Stimulated activated CD8-positive, alpha-beta memory T cell treated with anti-CD3 and anti-CD28 coated beads, Interleukin-2, amount 100 ng/mL, for 48 hours (primary cell): ENCODE data around the gene NTNG1.

Experiments used
- DNase-seq, 2 donors: peaks; one replicate each; pipeline ENCODE4 v3.0.0-alpha.2; 2020; ENCODE audit warnings: low read depth in 2 of 2

Gene NTNG1

GRCh38 chr1:107454791-107455190 is 314.0 kb downstream of the NTNG1 start:
- no peak for DNase-seq

- no peak for DNase-seq
These were observed 317.1 kb downstream of the NTNG1 start for GRCh38 chr1:107457989-107458388.

- DNase-seq, result no peak
These were observed 318.5 kb downstream of the NTNG1 start for GRCh38 chr1:107459204-107459904.

GRCh38 chr1:107460035-107460434 is 319.2 kb downstream of the NTNG1 start:
- DNase-seq, result no peak

GRCh38 chr1:107464827-107465226 is 324.0 kb downstream of the NTNG1 start:
- DNase-seq, result no peak

- no peak for DNase-seq
These were observed 326.4 kb downstream of the NTNG1 start for GRCh38 chr1:107467286-107467685.

- DNase-seq, result no peak
These were observed 327.0 kb downstream of the NTNG1 start for GRCh38 chr1:107467811-107468210.

- DNase-seq, result no peak
These were observed 332.2 kb downstream of the NTNG1 start for GRCh38 chr1:107473065-107473464.

- no peak for DNase-seq
These were observed 334.2 kb downstream of the NTNG1 start for GRCh38 chr1:107474877-107475612.

GRCh38 chr1:107477233-107477632 is 336.4 kb downstream of the NTNG1 start:
- no peak for DNase-seq

- no peak for DNase-seq
These were observed 339.1 kb downstream of the NTNG1 start for GRCh38 chr1:107479865-107480350.

GRCh38 chr1:107480548-107481415 is 339.9 kb downstream of the NTNG1 start:
- DNase-seq, result no peak

- no peak for DNase-seq
These were observed 341.0 kb downstream of the NTNG1 start for GRCh38 chr1:107481756-107482384.

GRCh38 chr1:107483949-107484348 is 343.1 kb downstream of the NTNG1 start:
- DNase-seq, result no peak

- DNase-seq, result no peak
These were observed 345.5 kb downstream of the NTNG1 start for GRCh38 chr1:107486349-107486748.

- no peak for DNase-seq
These were observed 346.7 kb downstream of the NTNG1 start for GRCh38 chr1:107487506-107487905.

GRCh38 chr1:107491582-107491981 is 350.7 kb downstream of the NTNG1 start:
- no peak for DNase-seq

- no peak for DNase-seq
These were observed 352.4 kb downstream of the NTNG1 start for GRCh38 chr1:107493111-107493716.

- DNase-seq, result no peak
These were observed 353.2 kb downstream of the NTNG1 start for GRCh38 chr1:107494061-107494460.

GRCh38 chr1:107496002-107496401 is 355.2 kb downstream of the NTNG1 start:
- DNase-seq, result no peak

GRCh38 chr1:107499139-107499744 is 358.4 kb downstream of the NTNG1 start:
- no peak for DNase-seq
